H1 (cell line): ENCODE results near the gene TECPR2. TPM values are rescaled to one million over a fixed set of nuclear protein-coding genes. Genes with fewer than 3 reads are reported as not detected.
A peak's percentile ranks its signal among the peaks of the same experiment; 100 is the strongest.

Experiments
- BRCA1 ChIP-seq: IDR thresholded peaks from 2 replicates; pipeline ENCODE4 v1.6.1; 2012; ENCODE audit warnings: low read depth, low read length, improper control_type of control experiment
- CHD2 ChIP-seq: IDR thresholded peaks from 2 replicates; pipeline ENCODE4 v1.6.1; 2012; ENCODE audit warnings: low read length, improper control_type of control experiment
- CHD7 ChIP-seq: fragments of 300-600 bp; sonication (generic); IDR thresholded peaks from 2 replicates; pipeline ENCODE4 v1.7.1; 2012; ENCODE audit warnings: low read length, moderate library complexity, mild to moderate bottlenecking, inconsistent platforms; ENCODE audit not compliant: insufficient replicate concordance
- E2F6 ChIP-seq: IDR thresholded peaks from 2 replicates; pipeline ENCODE4 v1.6.1; 2012; ENCODE audit warnings: inconsistent platforms
- GABPA ChIP-seq: IDR thresholded peaks from 2 replicates; pipeline ENCODE4 v1.6.1; 2011; ENCODE audit warnings: mild to moderate bottlenecking, low read length, moderate library complexity, borderline replicate concordance; ENCODE audit not compliant: insufficient read depth
- KDM1A ChIP-seq: fragments of 200-600, 300-600 bp; sonication (generic); IDR thresholded peaks from 2 replicates; pipeline ENCODE4 v1.7.1; 2016; ENCODE audit warnings: mild to moderate bottlenecking, low read length, borderline replicate concordance
- RBBP5 ChIP-seq: IDR thresholded peaks from 2 replicates; pipeline ENCODE4 v1.7.1; 2012; ENCODE audit warnings: low read depth, mild to moderate bottlenecking, inconsistent platforms, low read length, moderate library complexity, borderline replicate concordance
- TCF12 ChIP-seq: IDR thresholded peaks from 2 replicates; pipeline ENCODE4 v1.6.1; 2011; ENCODE audit warnings: low read depth, mild to moderate bottlenecking, low read length
- polyA plus RNA-seq, 7 experiments: library from polyadenylated mRNA; depleted of rRNA in 3 of 7; stranded (reverse) in 5 of 7; unstranded in 2 of 7; fragments of >200 nt in 5 of 7; fragments of 200-250 nt in 2 of 7; gene quantifications; 1 replicate in 5 of 7; 2 replicates in 1 of 7; 4 replicates in 1 of 7; pipeline versions ENCODE4 v1.2.1 to v1.2.3, GENCODE V29; 2011 to 2013; ENCODE audit warnings: missing spikeins in 2 of 7, mixed read lengths in 2 of 7
- total RNA-seq: library from RNA; stranded (reverse); fragmentation: NEBNext Ultra II Directional; extraction: Animal tissue kit (Norgen Biotek cat#: 25700); gene quantifications from 2 replicates; pipeline ENCODE4 v1.2.1, GENCODE V29; 2021

TECPR2 gene
- total and polyA plus RNA-seq, 2 of the 8 experiments (the other 6 are each of a cell fraction or from before 2014, with no cell fraction given): 6.8 to 19.4 TPM

- TF ChIP-seq CHD7: no peak
- 0 out of 2 replicates have a peak, but pooled peaks have one; percentile 50 for TF ChIP-seq KDM1A
- TF ChIP-seq RBBP5: peak; percentile 50; the same call in 1 of the 2 replicates
- TF ChIP-seq CHD2: no peak
- TF ChIP-seq BRCA1: no peak
- peak; percentile 55; the same call in 1 of the 2 replicates for TF ChIP-seq GABPA
- peak; percentile 22; the same call in 1 of the 2 replicates for TF ChIP-seq E2F6
- no peak for TF ChIP-seq TCF12
Measured at GRCh38 chr14:102516531-102517391, 154.0 kb downstream of the TECPR2 start (continued).
